ENCODE results near the gene OR13D1.
"Not testable (repeated sequence)": the region's sequence is repeated elsewhere in the genome, so short reads cannot be mapped to it uniquely, and the experiment has no call there.

Gene OR13D1

GRCh38 chr9:104694218-104694617 is at the start of gene OR13D1:
Gene OR13D1, plus strand, starts transcription at chr9:104694518. Its CDS starts 0 bp downstream, at chr9:104694518.
- DNase-seq = no peak

GRCh38 chr9:104658496-104659195 is 35.7 kb upstream of the OR13D1 start:
- DNase-seq = no peak

- DNase-seq = no peak
Observed at GRCh38 chr9:104675611-104676010, 18.7 kb upstream of the OR13D1 start.

- DNase-seq = no peak
Observed at GRCh38 chr9:104682642-104683041, 11.7 kb upstream of the OR13D1 start.

GRCh38 chr9:104686081-104686480 is 8.2 kb upstream of the OR13D1 start:
- no peak for DNase-seq

GRCh38 chr9:104700306-104700705 is 6.0 kb downstream of the OR13D1 start:
- no peak for DNase-seq

- DNase-seq = not testable (repeated sequence)
Observed at GRCh38 chr9:104708737-104709136, 14.4 kb downstream of the OR13D1 start.

- no peak for DNase-seq
Observed at GRCh38 chr9:104711604-104712003, 17.3 kb downstream of the OR13D1 start.

GRCh38 chr9:104725014-104725413 is 30.7 kb downstream of the OR13D1 start:
- DNase-seq = no peak

- no peak for DNase-seq
Observed at GRCh38 chr9:104738452-104738851, 44.1 kb downstream of the OR13D1 start.

GRCh38 chr9:104740621-104741020 is 46.3 kb downstream of the OR13D1 start:
- DNase-seq = no peak

GRCh38 chr9:104743376-104743985 is 49.2 kb downstream of the OR13D1 start:
- DNase-seq = no peak
